ENCODE measurements around the gene KRTCAP2. TPM values are rescaled to one million over a fixed set of nuclear protein-coding genes. Genes with fewer than 3 reads are reported as not detected.
"Not testable (repeated sequence)": the region's sequence is repeated elsewhere in the genome, so short reads cannot be mapped to it uniquely, and the experiment has no call there.

KRTCAP2 gene
- total RNA-seq, 2 experiments from 2014 or later, result 138 to 146 TPM

DNA sequence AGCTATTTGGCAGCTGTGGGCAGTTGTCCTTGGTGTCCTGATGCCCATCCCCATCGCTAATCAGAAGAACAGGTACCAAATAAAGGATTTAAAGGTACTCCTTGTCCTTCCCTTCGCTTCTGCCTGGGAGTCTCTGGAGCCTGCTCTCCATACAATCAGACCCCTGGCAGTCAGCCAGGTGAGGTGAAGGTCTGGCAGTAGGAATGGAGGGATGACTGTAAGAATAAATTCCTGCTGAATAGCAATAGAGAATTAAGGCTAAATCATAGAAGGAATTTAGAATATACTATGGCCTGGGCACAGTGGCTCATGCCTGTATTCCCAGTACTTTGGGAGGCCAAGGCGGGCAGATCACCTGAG is 25.4 kb upstream of the KRTCAP2 start:
- no peak overlapping the region for H3K27ac Mint-ChIP-seq
- H3K27me3 Mint-ChIP-seq, result no peaks in the 10 kb centered on the region
- ChIA-PET POLR2A (no interaction called here), CTCF (interaction anchor here (0.7 kb wide), 1 partner anchor 95 kb away, joined by 4 read pairs; no protein-coding TSS in a partner anchor)
- DNase-seq, result no peak
- no peak overlapping the region for H3K4me3 Mint-ChIP-seq
- H3K36me3 Mint-ChIP-seq, result peaks cover 7% of the 10 kb centered on the region
- intact Hi-C loops (cut with micrococcal nuclease), result no loop called here
- H3K9me3 Mint-ChIP-seq, result no peaks in the 10 kb centered on the region
- H3K4me1 Mint-ChIP-seq (ENCODE audit: low read depth), result peaks cover 14% of the 10 kb centered on the region

DNA sequence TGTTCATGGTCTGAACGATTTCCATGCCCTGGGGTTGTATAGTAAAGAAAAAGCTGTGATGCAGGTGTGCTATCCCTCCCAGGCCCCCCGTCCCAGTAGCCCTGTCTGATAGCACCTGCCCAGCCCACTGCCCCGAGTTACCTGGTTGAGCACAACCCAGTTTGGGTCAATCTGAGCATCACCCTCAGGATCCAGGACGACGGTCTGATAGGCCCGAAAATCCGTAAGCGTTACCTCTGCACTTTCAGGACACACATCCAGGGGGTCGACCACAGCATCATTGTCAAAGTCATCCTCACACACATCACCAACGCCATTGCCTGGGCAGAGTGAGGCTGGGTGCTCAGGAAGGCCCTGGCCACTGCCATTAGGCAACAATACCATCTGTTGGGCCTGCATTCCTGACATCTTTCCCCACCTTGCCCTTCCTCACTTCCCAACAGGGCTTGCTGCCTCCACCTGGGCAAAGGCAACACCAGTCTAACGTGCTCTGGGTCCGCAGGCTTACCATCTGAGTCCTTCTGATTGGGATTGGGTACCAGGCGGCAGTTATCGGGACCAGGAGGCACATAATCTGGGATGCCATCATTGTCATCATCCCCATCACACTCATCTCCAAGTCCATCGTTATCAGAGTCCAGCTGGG is 24.9 kb upstream of the KRTCAP2 start:
- Mint-ChIP-seq H3K4me1 (ENCODE audit: low read depth) (peaks cover 19% of the 10 kb centered on the region), H3K36me3 (peaks cover 7% of the 10 kb centered on the region), H3K4me3 (no peak overlapping the region)

DNA sequence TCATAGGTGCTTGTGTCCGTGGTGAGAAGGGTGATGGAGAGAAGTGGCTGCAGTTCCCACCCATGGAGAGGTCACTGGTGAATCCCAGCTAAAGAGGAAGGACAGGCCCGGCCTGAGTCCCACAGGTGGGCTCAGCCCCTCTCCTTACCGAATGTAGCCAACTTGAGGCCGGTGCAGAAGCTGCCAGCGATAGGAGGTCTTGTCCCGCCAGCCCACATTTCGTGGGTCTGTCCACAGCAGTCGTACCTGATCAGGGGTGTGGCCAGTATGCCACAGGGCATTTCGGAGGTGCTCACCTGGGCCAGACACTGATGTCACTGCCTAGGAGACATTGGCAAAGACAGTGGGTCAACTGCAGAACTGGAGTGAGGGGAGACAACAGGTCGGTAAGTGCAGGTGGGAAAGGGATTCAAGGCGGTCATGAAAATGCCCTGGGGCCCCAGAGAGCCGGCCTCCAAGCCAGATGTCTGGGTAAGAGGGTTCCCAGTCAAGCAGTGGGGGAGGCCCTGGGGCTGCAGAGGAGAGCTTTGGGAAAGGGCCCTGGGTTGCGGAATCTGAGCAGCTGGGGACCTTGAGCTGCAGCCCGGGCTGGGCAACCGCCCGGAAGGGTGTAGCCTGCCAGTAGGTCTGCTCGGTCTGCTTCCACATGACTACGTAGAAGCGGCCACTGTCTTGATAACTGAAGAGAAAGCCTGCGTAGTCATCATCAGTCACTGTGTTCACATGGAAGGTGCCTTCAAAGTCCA is 24.0 kb upstream of the KRTCAP2 start:
- no peaks in the 10 kb centered on the region for H3K27me3 Mint-ChIP-seq
- no peaks in the 10 kb centered on the region for H3K9me3 Mint-ChIP-seq
- no peak overlapping the region for H3K4me3 Mint-ChIP-seq
- no peak overlapping the region for H3K27ac Mint-ChIP-seq
- intact Hi-C loops (cut with micrococcal nuclease), result no loop called here
- CTCF ChIA-PET, result interaction anchor here (6.4 kb wide), 1 partner anchor 10 kb away, joined by 77 read pairs; the partner anchor contains the start of genes MTX1 and THBS3
- peaks cover 7% of the 10 kb centered on the region for H3K36me3 Mint-ChIP-seq
- peaks cover 25% of the 10 kb centered on the region for H3K4me1 Mint-ChIP-seq (ENCODE audit: low read depth)
- DNase-seq, result no peak
- POLR2A ChIA-PET, result no interaction called here

More for the DNA sequence above, 24.9 kb upstream of the KRTCAP2 start:
- ChIA-PET CTCF (interaction anchor here (0.7 to 6.4 kb wide), 2 partner anchors 9 to 95 kb away, joined by 4 to 77 read pairs; partner anchors contain the start of genes MTX1 and THBS3), POLR2A (no interaction called here)
- Mint-ChIP-seq H3K27me3 (no peaks in the 10 kb centered on the region), H3K27ac (no peak overlapping the region), H3K9me3 (no peaks in the 10 kb centered on the region)
- DNase-seq, result no peak
- intact Hi-C loops (cut with micrococcal nuclease), result no loop called here

DNA sequence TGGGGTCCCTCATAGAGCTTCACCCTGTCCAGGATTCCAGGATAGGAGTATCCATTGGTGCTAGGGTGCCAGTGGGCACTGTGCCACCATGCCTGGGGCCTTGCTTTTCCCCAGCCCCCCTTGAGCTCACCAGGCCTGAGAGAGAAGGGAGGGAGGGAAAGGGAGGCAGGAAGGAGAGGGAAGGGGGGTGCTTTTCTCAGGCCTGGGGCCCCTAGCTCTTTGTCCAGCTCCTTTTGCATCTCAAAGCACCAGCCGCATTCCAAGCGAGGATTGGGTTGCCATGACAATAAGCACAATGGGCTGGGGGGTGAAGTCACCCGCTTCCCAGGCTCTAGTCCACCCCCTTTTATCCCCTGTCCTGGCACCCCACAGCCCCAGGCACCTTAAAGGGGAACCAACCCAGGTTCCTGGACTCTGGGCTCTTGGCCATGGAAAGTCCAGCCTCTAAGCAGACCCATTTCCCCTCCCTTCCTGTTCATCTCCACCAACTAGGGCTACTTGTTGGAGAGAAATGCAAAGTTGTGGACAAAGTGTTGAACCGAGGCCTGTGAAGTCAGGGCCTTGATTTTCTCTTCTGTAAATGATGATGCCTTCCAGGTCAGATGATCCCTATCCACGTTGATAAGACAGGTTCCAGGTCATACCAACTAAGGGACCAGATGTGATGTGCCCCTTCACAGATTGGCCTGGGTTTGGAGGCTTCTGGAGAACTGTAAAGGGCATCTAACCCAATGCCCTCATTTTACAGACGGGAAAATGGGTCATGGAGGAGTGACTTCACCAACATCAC is 23.2 kb upstream of the KRTCAP2 start:
- H3K9me3 Mint-ChIP-seq, result no peaks in the 10 kb centered on the region
- H3K4me3 Mint-ChIP-seq, result no peak overlapping the region
- peaks cover 7% of the 10 kb centered on the region for H3K36me3 Mint-ChIP-seq
- no peaks in the 10 kb centered on the region for H3K27me3 Mint-ChIP-seq
- H3K4me1 Mint-ChIP-seq (ENCODE audit: low read depth), result peaks cover 25% of the 10 kb centered on the region
- CTCF ChIA-PET, result interaction anchor here (4.8 to 6.4 kb wide), 2 partner anchors 11 to 21 kb away, joined by 77 to 201 read pairs; partner anchors contain the start of genes KRTCAP2, MTX1, THBS3 and TRIM46
- no peak overlapping the region for H3K27ac Mint-ChIP-seq
- POLR2A ChIA-PET, result interaction anchor here (4.0 kb wide), 1 partner anchor 12 kb away, joined by 58 read pairs; the partner anchor contains the start of genes MTX1 and THBS3
- intact Hi-C loops (cut with micrococcal nuclease), result no loop called here
- DNase-seq, result no peak

DNA sequence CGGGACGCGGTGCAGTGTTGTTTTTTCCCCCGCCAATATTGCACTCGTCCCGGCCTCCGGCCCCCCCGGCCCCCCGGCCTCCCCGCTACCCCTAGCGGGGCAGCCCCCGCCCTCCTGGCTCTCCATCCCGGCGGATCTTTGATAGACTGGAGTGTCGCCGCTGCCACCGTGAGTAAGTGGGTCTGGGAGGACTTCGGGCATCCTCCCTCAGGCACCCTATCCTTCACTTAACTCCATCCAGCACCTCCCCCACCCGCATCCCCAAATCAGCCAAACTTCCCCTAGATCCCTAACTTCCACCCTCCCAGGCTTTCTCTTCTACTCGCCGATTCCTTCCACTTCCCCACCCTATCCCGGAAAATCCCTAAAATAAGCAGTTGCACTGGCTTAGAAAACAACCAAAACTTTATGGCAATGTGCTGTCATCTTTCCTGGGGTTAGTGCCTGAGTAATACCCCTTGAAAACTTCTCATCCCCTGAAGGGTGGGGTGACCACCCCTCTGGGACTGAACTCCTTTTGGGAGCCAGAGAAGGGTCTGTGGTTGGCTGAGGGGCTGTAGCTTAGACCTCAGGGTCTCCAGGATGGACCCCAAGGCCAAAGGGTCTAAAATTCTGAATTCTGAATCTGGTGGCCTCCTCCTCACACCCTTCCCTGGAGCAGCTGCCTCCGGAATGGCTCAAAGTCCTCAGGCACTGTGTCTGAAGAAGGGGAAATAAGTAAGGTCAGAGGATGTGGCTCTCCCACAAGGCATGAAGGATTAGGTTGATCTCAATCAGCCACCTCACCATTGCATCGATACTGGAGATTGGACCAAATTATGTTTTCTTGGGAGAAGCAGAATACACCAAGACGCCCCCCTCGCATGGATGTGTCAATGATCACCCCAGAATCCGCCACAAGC is 22.3 kb upstream of the KRTCAP2 start:
- intact Hi-C loops (cut with micrococcal nuclease), result loop anchor here (2.0 kb wide), 1 partner anchor 13 kb away; the partner anchor contains the start of gene MTX1
- Mint-ChIP-seq H3K27ac (peak overlapping the region; percentile 72), H3K4me3 (peak overlapping the region; percentile 78), H3K4me1 (ENCODE audit: low read depth) (peaks cover 25% of the 10 kb centered on the region), H3K27me3 (no peaks in the 10 kb centered on the region), H3K36me3 (peaks cover 4% of the 10 kb centered on the region), H3K9me3 (no peaks in the 10 kb centered on the region)
- POLR2A ChIA-PET, result interaction anchor here (1.8 to 4.0 kb wide), 8 partner anchors 11 to 66 kb away, joined by 6 to 70 read pairs (median 10); partner anchors contain the start of genes KRTCAP2, MTX1, SCAMP3 and THBS3
- no peak for DNase-seq
- CTCF ChIA-PET, result interaction anchor here (1.0 to 6.4 kb wide), 8 partner anchors 12 to 110 kb away, joined by 3 to 201 read pairs (median 20); partner anchors contain the start of genes KRTCAP2, MTX1, THBS3 and TRIM46

DNA sequence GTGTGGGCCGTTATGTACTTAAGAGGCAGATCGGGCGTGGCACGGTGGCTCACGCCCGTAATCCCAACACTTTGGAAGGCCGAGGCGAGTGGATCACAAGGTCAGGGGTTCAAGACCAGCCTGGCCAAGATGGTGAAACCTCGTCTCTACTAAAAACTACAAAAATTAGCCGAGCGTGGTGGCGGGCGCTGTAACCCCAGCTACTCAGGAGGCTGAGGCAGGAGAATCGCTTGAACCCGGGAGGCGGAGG is 20.8 kb upstream of the KRTCAP2 start:
- intact Hi-C loops (cut with micrococcal nuclease), result loop anchor here (2.0 to 5.0 kb wide), 7 partner anchors 15 to 663 kb away; partner anchors contain the start of genes DAP3, GON4L, KRTCAP2 and MTX1
- CTCF ChIA-PET, result interaction anchor here (0.8 to 6.4 kb wide), 19 partner anchors 8 to 195 kb away, joined by 3 to 201 read pairs (median 8); partner anchors contain the start of genes ADAM15, ENTREP3, KRTCAP2 and MTX1
- not testable (repeated sequence) for H3K36me3 Mint-ChIP-seq, DNase-seq, H3K9me3 Mint-ChIP-seq, H3K27me3 Mint-ChIP-seq
- Mint-ChIP-seq H3K4me3 (peak overlapping the region; percentile 86), H3K4me1 (ENCODE audit: low read depth) (peaks cover 25% of the 10 kb centered on the region), H3K27ac (peak overlapping the region; percentile 96)
- POLR2A ChIA-PET, result interaction anchor here (1.0 to 4.0 kb wide), 12 partner anchors 9 to 238 kb away, joined by 3 to 70 read pairs (median 8); partner anchors contain the start of genes KRTCAP2, MTX1, PBXIP1 and SCAMP3

DNA sequence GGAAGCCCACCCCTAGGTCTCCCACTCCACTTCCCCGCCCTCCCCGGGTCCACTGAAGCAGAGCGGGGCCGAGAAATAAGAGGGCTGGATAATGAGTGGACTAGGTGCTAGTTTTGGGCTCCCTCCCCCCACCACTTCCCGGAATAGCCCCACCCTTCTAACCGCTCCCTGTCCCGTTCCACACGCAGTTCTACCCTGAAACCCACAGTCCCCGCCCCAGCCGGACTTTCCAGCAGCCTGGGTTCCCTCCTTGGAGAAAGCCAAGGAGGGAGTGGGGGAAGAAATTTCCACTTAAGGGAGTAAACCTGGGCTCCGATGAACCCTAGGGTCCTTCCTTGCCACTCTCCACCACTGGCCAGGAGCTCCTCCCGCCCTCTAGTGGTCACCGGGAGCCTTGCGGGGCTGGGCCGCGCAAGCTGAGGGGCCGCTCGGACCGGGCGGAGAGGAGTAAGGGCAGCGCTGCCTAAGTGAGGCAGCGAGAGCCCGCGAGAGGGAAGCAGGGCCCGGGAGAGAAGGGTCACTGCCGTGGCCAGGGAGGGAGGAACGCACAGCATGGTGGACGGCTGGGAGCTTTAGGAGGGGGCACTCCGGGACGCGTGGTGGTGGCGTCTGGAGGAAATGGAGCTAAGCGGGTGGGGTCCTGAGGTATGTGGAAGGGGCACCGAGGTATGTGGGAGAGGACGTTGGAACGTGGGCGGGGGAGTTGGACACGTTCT is 20.3 kb upstream of the KRTCAP2 start:
- CTCF ChIA-PET, result interaction anchor here (0.8 to 6.4 kb wide), 20 partner anchors 8 to 195 kb away, joined by 3 to 201 read pairs (median 7); partner anchors contain the start of genes ADAM15, ENTREP3, KRTCAP2 and MTX1
- H3K4me1 Mint-ChIP-seq (ENCODE audit: low read depth), result peaks cover 25% of the 10 kb centered on the region
- H3K9me3 Mint-ChIP-seq, result no peaks in the 10 kb centered on the region
- peak overlapping the region; percentile 96 for H3K27ac Mint-ChIP-seq
- DNase-seq, result peak; percentile 87
- peak overlapping the region; percentile 86 for H3K4me3 Mint-ChIP-seq
- POLR2A ChIA-PET, result interaction anchor here (1.0 to 4.0 kb wide), 12 partner anchors 9 to 238 kb away, joined by 3 to 70 read pairs (median 8); partner anchors contain the start of genes KRTCAP2, MTX1, PBXIP1 and SCAMP3
- no peaks in the 10 kb centered on the region for H3K27me3 Mint-ChIP-seq
- intact Hi-C loops (cut with micrococcal nuclease), result loop anchor here (2.0 to 5.0 kb wide), 6 partner anchors 21 to 664 kb away; partner anchors contain the start of genes DAP3, GON4L, KRTCAP2 and RUSC1
- peaks cover 4% of the 10 kb centered on the region for H3K36me3 Mint-ChIP-seq

DNA sequence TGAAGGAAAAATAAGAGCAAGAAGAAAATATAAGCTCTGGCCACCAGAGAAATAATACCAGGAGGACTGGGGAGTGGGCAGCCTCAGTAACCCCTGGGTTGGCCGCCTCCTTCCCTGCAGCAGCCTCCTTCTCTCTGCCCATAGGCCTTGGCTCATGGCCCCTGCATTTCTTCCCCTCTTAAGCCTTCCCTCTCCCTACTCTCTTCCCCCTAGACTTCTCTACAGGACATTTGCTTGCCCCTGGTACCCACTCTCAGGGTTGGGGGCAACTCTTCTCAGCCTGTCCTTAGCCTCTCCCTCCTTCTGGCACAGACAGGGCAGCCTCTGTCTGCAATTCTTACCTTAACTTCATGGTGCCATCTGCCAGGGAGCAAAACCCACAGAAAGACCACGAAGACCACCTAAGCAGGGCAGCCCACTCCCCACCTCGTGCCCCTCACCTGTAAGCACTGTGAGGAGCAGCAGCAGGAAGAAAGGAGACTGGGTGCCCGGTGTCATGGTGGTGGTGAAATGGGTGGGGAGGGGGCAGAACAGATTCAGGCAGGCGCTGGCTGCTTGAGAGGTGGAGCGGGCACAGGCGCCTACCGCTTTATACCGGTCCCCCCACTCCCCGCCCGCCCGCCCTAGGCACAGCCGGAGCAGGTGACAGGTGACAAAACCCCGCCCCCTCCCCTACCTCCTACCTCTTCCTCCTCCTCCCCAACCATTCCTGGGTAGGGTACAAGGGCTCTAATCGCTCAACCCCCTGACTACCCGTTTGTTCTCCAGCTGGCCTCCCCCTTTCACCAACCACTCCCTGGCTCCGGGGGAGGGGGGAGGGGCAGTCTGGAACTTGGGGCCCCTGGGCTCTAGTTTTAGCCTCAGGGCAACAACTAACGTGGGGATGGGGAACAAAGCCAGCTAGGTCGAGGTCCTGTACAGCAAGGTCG is 19.5 kb upstream of the KRTCAP2 start:
- no peaks in the 10 kb centered on the region for H3K27me3 Mint-ChIP-seq
- no peaks in the 10 kb centered on the region for H3K36me3 Mint-ChIP-seq
- intact Hi-C loops (cut with micrococcal nuclease), result loop anchor here (2.0 to 5.0 kb wide), 6 partner anchors 20 to 665 kb away; partner anchors contain the start of genes DAP3, GON4L, KRTCAP2 and RUSC1
- ChIA-PET CTCF (interaction anchor here (1.0 to 6.4 kb wide), 17 partner anchors 7 to 142 kb away, joined by 3 to 201 read pairs (median 8); partner anchors contain the start of genes ADAM15, ENTREP3, KRTCAP2 and MTX1), POLR2A (interaction anchor here (1.0 to 4.0 kb wide), 8 partner anchors 8 to 69 kb away, joined by 4 to 70 read pairs (median 10); partner anchors contain the start of genes KRTCAP2, MTX1, SCAMP3 and THBS3)
- H3K4me1 Mint-ChIP-seq (ENCODE audit: low read depth), result peaks cover 28% of the 10 kb centered on the region
- no peaks in the 10 kb centered on the region for H3K9me3 Mint-ChIP-seq
- H3K4me3 Mint-ChIP-seq, result peak overlapping the region; percentile 86
- H3K27ac Mint-ChIP-seq, result peak overlapping the region; percentile 96
- peak; percentile 63 for DNase-seq

DNA sequence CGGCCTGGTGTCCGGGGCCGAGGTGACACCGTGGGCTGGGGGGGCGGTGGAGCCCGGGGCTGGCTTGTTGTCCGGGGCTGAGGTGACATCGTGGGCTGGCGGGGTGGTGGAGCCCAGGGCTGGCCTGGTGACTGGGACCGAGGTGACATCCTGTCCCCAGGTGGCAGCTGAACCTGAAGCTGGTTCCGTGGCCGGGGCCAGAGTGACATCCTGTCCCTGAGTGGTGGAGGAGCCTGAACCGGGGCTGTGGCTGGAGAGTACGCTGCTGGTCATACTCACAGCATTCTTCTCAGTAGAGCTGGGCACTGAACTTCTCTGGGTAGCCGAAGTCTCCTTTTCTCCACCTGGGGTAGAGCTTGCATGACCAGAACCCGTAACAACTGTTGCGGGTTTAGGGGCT is 18.8 kb upstream of the KRTCAP2 start:
- ChIA-PET POLR2A (interaction anchor here (3.7 kb wide), 1 partner anchor 16 kb away, joined by 70 read pairs; the partner anchor contains the start of genes KRTCAP2 and TRIM46), CTCF (interaction anchor here (4.8 to 6.4 kb wide), 2 partner anchors 16 to 17 kb away, joined by 77 to 201 read pairs; partner anchors contain the start of genes KRTCAP2, MTX1, THBS3 and TRIM46)
- Mint-ChIP-seq H3K4me1 (ENCODE audit: low read depth) (peaks cover 28% of the 10 kb centered on the region), H3K9me3 (no peaks in the 10 kb centered on the region), H3K27me3 (no peaks in the 10 kb centered on the region), H3K27ac (peak overlapping the region; percentile 78), H3K36me3 (no peaks in the 10 kb centered on the region), H3K4me3 (no peak overlapping the region)
- intact Hi-C loops (cut with micrococcal nuclease), result loop anchor here (2.0 to 5.0 kb wide), 6 partner anchors 19 to 665 kb away; partner anchors contain the start of genes DAP3, GON4L, KRTCAP2 and RUSC1
- no peak for DNase-seq
